OCI-LY3 (cell line): ENCODE measurements around the gene NVL.

Experiments
- H2AFZ ChIP-seq: fragments of 200-600, 300-600 bp; shearing (Covaris generic); 2 replicates; pipeline ENCODE4 v1.6.0; 2014; ENCODE audit warnings: antibody characterized with exemption, low read depth, low read length
- H3K27ac ChIP-seq: fragments of 200-600, 300-600 bp; sonication (generic); 2 replicates; pipeline ENCODE4 v1.5.1; 2014; ENCODE audit warnings: mild to moderate bottlenecking, low read length, moderate library complexity, mixed read lengths
- H3K27me3 ChIP-seq: fragments of 200-600, 300-600 bp; sonication (generic); 2 replicates; pipeline ENCODE4 v1.6.1; 2014; ENCODE audit warnings: low read depth, low read length, mixed read lengths
- H3K36me3 ChIP-seq: fragments of 200-600, 300-600 bp; sonication (generic); replicated peaks from 2 replicates; pipeline ENCODE3; 2014; ENCODE audit warnings: low read depth, low read length, mixed read lengths
- H3K4me1 ChIP-seq: fragments of 300-600, 200-600 bp; sonication (generic); 2 replicates; pipeline ENCODE4 v1.6.1; 2014; ENCODE audit warnings: low read length, mixed read lengths
- H3K4me2 ChIP-seq: fragments of 200-600, 300-600 bp; sonication (generic); 2 replicates; pipeline ENCODE4 v1.6.1; 2014; ENCODE audit warnings: low read length, mixed read lengths
- H3K4me3 ChIP-seq: fragments of 300-600, 200-600 bp; sonication (generic); 2 replicates; pipeline ENCODE4 v1.5.1; 2014; ENCODE audit warnings: antibody characterized with exemption, mild to moderate bottlenecking, low read length, moderate library complexity
- H3K79me2 ChIP-seq: fragments of 300-600, 200-600 bp; shearing (Covaris generic); 2 replicates; pipeline ENCODE4 v1.6.1; 2014; ENCODE audit warnings: mild to moderate bottlenecking, low read length, mixed read lengths
- H3K9ac ChIP-seq: fragments of 300-600, 200-600 bp; shearing (Covaris generic); 2 replicates; pipeline ENCODE4 v1.6.0; 2014; ENCODE audit warnings: mild to moderate bottlenecking, low read length, moderate library complexity
- H3K9me3 ChIP-seq: fragments of 200-600, 300-600 bp; shearing (Covaris generic); 2 replicates; pipeline ENCODE4 v1.6.1; 2014; ENCODE audit warnings: low read length, mixed read lengths; ENCODE audit not compliant: insufficient read depth
- H4K20me1 ChIP-seq: fragments of 200-600, 300-600 bp; sonication (generic); 2 replicates; pipeline ENCODE4 v1.6.1; 2016; ENCODE audit warnings: low read length, mixed read lengths; ENCODE audit not compliant: insufficient read depth
- CTCF ChIP-seq: fragments of 200-600, 300-600 bp; sonication (generic); IDR thresholded peaks from 2 replicates; pipeline ENCODE4 v1.5.1; 2014; ENCODE audit warnings: antibody characterized with exemption, low read length, low read depth
- EZH2phosphoT487 ChIP-seq: fragments of 200-600 bp; shearing (Covaris generic); IDR thresholded peaks from 2 replicates; pipeline ENCODE4 v1.6.1; 2018; ENCODE audit warnings: antibody characterized with exemption, mixed run types, low read depth

NVL gene

GRCh38 chr1:224234017-224234416, 96.0 kb downstream of the NVL start:
- Histone ChIP-seq H3K4me3 (no peak overlapping the region), H2AFZ (no peak overlapping the region), H3K9ac (no peak overlapping the region), H3K4me2 (no peak overlapping the region), H3K4me1 (no peaks in the 10 kb centered on the region), H3K36me3 (peaks cover 26% of the 10 kb centered on the region), H3K27me3 (no peaks in the 10 kb centered on the region), H3K27ac (no peak overlapping the region), H3K9me3 (no peaks in the 10 kb centered on the region), H4K20me1 (no peaks in the 10 kb centered on the region), H3K79me2 (no peaks in the 10 kb centered on the region)
- TF ChIP-seq EZH2phosphoT487 = no peak
- TF ChIP-seq CTCF = no peak

GRCh38 chr1:224226849-224227502, 103.0 kb downstream of the NVL start:
- Histone ChIP-seq H3K4me3 (no peak overlapping the region), H2AFZ (no peak overlapping the region), H3K4me1 (no peaks in the 10 kb centered on the region), H3K36me3 (peaks cover 22% of the 10 kb centered on the region), H4K20me1 (no peaks in the 10 kb centered on the region), H3K4me2 (no peak overlapping the region), H3K9me3 (no peaks in the 10 kb centered on the region), H3K79me2 (no peaks in the 10 kb centered on the region), H3K27ac (no peak overlapping the region), H3K27me3 (no peaks in the 10 kb centered on the region), H3K9ac (no peak overlapping the region)
- TF ChIP-seq CTCF (no peak), EZH2phosphoT487 (no peak)

GRCh38 chr1:224223819-224224714, 105.9 kb downstream of the NVL start:
- H3K27me3 ChIP-seq = no peaks in the 10 kb centered on the region
- no peaks in the 10 kb centered on the region for H3K79me2 ChIP-seq
- no peaks in the 10 kb centered on the region for H3K9me3 ChIP-seq
- no peaks in the 10 kb centered on the region for H3K4me1 ChIP-seq
- no peak overlapping the region for H3K27ac ChIP-seq
- no peak overlapping the region for H3K4me3 ChIP-seq
- no peaks in the 10 kb centered on the region for H4K20me1 ChIP-seq
- H3K9ac ChIP-seq = no peak overlapping the region
- H3K4me2 ChIP-seq = no peak overlapping the region
- H2AFZ ChIP-seq = no peak overlapping the region
- peaks cover 12% of the 10 kb centered on the region for H3K36me3 ChIP-seq
- TF ChIP-seq CTCF (no peak), EZH2phosphoT487 (no peak)

- no peak overlapping the region for H2AFZ ChIP-seq
- no peaks in the 10 kb centered on the region for H4K20me1 ChIP-seq
- H3K9ac ChIP-seq = no peak overlapping the region
- no peak overlapping the region for H3K4me2 ChIP-seq
- no peaks in the 10 kb centered on the region for H3K9me3 ChIP-seq
- TF ChIP-seq CTCF = no peak
- no peak for TF ChIP-seq EZH2phosphoT487
- H3K4me3 ChIP-seq = no peak overlapping the region
- H3K79me2 ChIP-seq = no peaks in the 10 kb centered on the region
- no peak overlapping the region for H3K27ac ChIP-seq
- H3K4me1 ChIP-seq = peaks cover 7% of the 10 kb centered on the region
- H3K27me3 ChIP-seq = no peaks in the 10 kb centered on the region
- H3K36me3 ChIP-seq = no peaks in the 10 kb centered on the region
These were observed 110.3 kb downstream of the NVL start for GRCh38 chr1:224219612-224220059.
